ENCODE results near the gene NR0B2. TPM values are rescaled to one million over a fixed set of nuclear protein-coding genes. Genes with fewer than 3 reads are reported as not detected.

Gene NR0B2
- total and polyA plus RNA-seq, 2 of the 13 experiments (the other 11 are each of a cell fraction or from before 2014, with no cell fraction given): 72.5 to 133 TPM

- TF ChIP-seq ZBTB33 (CRISPR knock-in tag; IDR thresholded peaks at IDR 0.05): 0 out of 2 replicates have a peak, but pooled peaks have one; percentile 19
- TF ChIP-seq JUN (CRISPR knock-in tag; IDR thresholded peaks at IDR 0.05): peak; percentile 43; the same call in 1 of the 2 replicates
- no peak for TF ChIP-seq ARID3A (IDR thresholded peaks at IDR 0.05; ENCODE audit: low read depth, low read length)
- no peak; the same call in 1 of the 2 replicates for TF ChIP-seq ZNF7 (CRISPR knock-in tag; IDR thresholded peaks at IDR 0.05)
- TF ChIP-seq SIN3A (IDR thresholded peaks at IDR 0.05; ENCODE audit: borderline replicate concordance, low read depth, low read length): peak; percentile 92; the same call in 1 of the 2 replicates
- peak; percentile 59; the same call in 1 of the 2 replicates for TF ChIP-seq MED1 (CRISPR knock-in tag; IDR thresholded peaks at IDR 0.05)
- peak; percentile 95; the same call in 1 of the 2 replicates for TF ChIP-seq SMAD1 (CRISPR knock-in tag; IDR thresholded peaks at IDR 0.05; ENCODE audit: borderline replicate concordance, low read depth)
- TF ChIP-seq MLX (CRISPR knock-in tag; IDR thresholded peaks at IDR 0.05): no peak
- peak; percentile 96 for TF ChIP-seq HOXA9 (CRISPR knock-in tag; IDR thresholded peaks at IDR 0.05; ENCODE audit: borderline replicate concordance)
- TF ChIP-seq ZNF33B (CRISPR knock-in tag; IDR thresholded peaks at IDR 0.05): no peak
- TF ChIP-seq TFDP1 (CRISPR knock-in tag; IDR thresholded peaks at IDR 0.05; ENCODE audit: borderline replicate concordance): peak; percentile 28; the same call in 1 of the 2 replicates
- TF ChIP-seq ZNF562 (CRISPR knock-in tag; IDR thresholded peaks at IDR 0.05; ENCODE audit: borderline replicate concordance): 0 out of 2 replicates have a peak, but pooled peaks have one; percentile 65
- TF ChIP-seq POGK (CRISPR knock-in tag; conservative IDR thresholded peaks at IDR 0.05): peak; percentile 75; the same call in 1 of the 2 replicates
- TF ChIP-seq CHCHD3 (CRISPR knock-in tag; IDR thresholded peaks at IDR 0.05): peak; percentile 88
- TF ChIP-seq SRSF1 (optimal IDR thresholded peaks at IDR 0.05; ENCODE audit: low read depth, low read length): no peak
- TF ChIP-seq ZNF639 (CRISPR knock-in tag; conservative IDR thresholded peaks at IDR 0.05): no peak
- TF ChIP-seq ZNF446 (CRISPR knock-in tag; IDR thresholded peaks at IDR 0.05): peak; percentile 43; the same call in 1 of the 2 replicates
- TF ChIP-seq ESRRA (CRISPR knock-in tag; IDR thresholded peaks at IDR 0.05; ENCODE audit: low read depth): peak; percentile 47
- TF ChIP-seq SALL2 (CRISPR knock-in tag; IDR thresholded peaks at IDR 0.05): peak; percentile 52; the same call in 1 of the 2 replicates
Measured at GRCh38 chr1:26889551-26890466, 24.0 kb downstream of the NR0B2 start, which contains the start of gene GPN2 (continued).

Data from HepG2 (cell line).